ENCODE data around the gene CCDC74A.

- TF ChIP-seq CTCF (IDR thresholded peaks at IDR 0.05) (no peak), POLR2A (IDR thresholded peaks at IDR 0.05) (no peak)
Measured at GRCh38 chr2:131556998-131557397, 29.3 kb downstream of the CCDC74A start.
